HG03432 (cell line): Measurements from ENCODE around the gene LMBR1L.
"Not testable (repeated sequence)": the region's sequence is repeated elsewhere in the genome, so short reads cannot be mapped to it uniquely, and the experiment has no call there.

ENCODE experiments used
- ATAC-seq: cut with Tn5 transposase; IDR thresholded peaks from one replicate; pipeline ENCODE4 v1.9.1; 2021; ENCODE audit warnings: mild to moderate bottlenecking, moderate library complexity; ENCODE audit not compliant: unreplicated experiment

LMBR1L gene

GRCh38 chr12:49110464-49111155 lies at the start of gene LMBR1L:
LMBR1L (minus strand) TSS chr12:49110847; CDS start chr12:49110555, 292 bp downstream.
- ATAC-seq, result peak; percentile 98

- ATAC-seq, result peak; percentile 46
Observed at GRCh38 chr12:49160399-49160798, 49.8 kb upstream of the LMBR1L start.

- ATAC-seq, result no peak
Observed at GRCh38 chr12:49154221-49154620, 43.6 kb upstream of the LMBR1L start.

- ATAC-seq, result no peak
Observed at GRCh38 chr12:49147384-49147783, 36.7 kb upstream of the LMBR1L start.

- ATAC-seq, result no peak
Observed at GRCh38 chr12:49146406-49146805, 35.8 kb upstream of the LMBR1L start.

GRCh38 chr12:49144384-49144783 lies 33.7 kb upstream of the LMBR1L start:
- no peak for ATAC-seq

GRCh38 chr12:49138999-49139398 lies 28.4 kb upstream of the LMBR1L start:
- no peak for ATAC-seq

GRCh38 chr12:49138587-49138986 lies 27.9 kb upstream of the LMBR1L start:
- no peak for ATAC-seq

GRCh38 chr12:49137476-49137875 lies 26.8 kb upstream of the LMBR1L start:
- ATAC-seq, result no peak

GRCh38 chr12:49136997-49137396 lies 26.4 kb upstream of the LMBR1L start:
- not testable (repeated sequence) for ATAC-seq

GRCh38 chr12:49133590-49133989 lies 22.9 kb upstream of the LMBR1L start:
- no peak for ATAC-seq

- ATAC-seq, result no peak
Observed at GRCh38 chr12:49133014-49133413, 22.4 kb upstream of the LMBR1L start.

GRCh38 chr12:49131894-49132461 lies 21.3 kb upstream of the LMBR1L start:
- no peak for ATAC-seq

- peak; percentile 76 for ATAC-seq
Observed at GRCh38 chr12:49131051-49131893, 20.6 kb upstream of the LMBR1L start, which contains the start of gene TUBA1B. TUBA1B (minus strand) TSS chr12:49131395; CDS start chr12:49131300, 95 bp downstream.

GRCh38 chr12:49130151-49131050 lies 19.8 kb upstream of the LMBR1L start:
- peak; percentile 65 for ATAC-seq

- ATAC-seq, result no peak
Observed at GRCh38 chr12:49129332-49130150, 18.9 kb upstream of the LMBR1L start.

- not testable (repeated sequence) for ATAC-seq
Observed at GRCh38 chr12:49127971-49128370, 17.3 kb upstream of the LMBR1L start.

GRCh38 chr12:49126852-49127763 lies 16.5 kb upstream of the LMBR1L start:
- ATAC-seq, result no peak
